ENCODE data around the gene PRKAA1.

The PRKAA1 gene

DNA sequence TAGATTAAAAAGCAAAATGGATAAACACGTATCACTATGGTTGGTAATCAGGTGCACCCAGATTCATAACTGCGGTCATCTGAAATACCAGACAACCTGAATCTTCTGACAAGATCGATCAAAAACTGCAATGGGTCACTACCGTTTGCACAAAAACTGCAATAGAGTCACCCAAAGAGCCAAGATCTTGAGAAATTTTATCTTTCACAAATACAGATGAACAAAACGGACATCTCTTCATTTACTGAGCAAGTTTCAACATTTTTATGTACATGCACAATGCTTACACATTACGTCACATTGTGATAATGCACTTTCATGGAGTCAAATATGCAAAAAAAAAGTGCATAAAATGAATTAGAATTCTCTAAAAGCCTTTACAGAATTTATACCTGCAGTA is 18.6 kb downstream of the PRKAA1 start:
- no peaks in the 10 kb centered on the region for H3K27me3 Mint-ChIP-seq
- no peak overlapping the region for H3K27ac Mint-ChIP-seq
- H3K4me3 Mint-ChIP-seq, result no peak overlapping the region
- H3K4me1 Mint-ChIP-seq (ENCODE audit: low read depth), result peaks cover 58% of the 10 kb centered on the region
- no peaks in the 10 kb centered on the region for H3K9me3 Mint-ChIP-seq
- H3K36me3 Mint-ChIP-seq (ENCODE audit: low read depth), result peaks cover 43% of the 10 kb centered on the region
- no peak for DNase-seq

- Mint-ChIP-seq H3K4me3 (no peak overlapping the region), H3K27ac (no peak overlapping the region), H3K27me3 (no peaks in the 10 kb centered on the region), H3K4me1 (ENCODE audit: low read depth) (peaks cover 50% of the 10 kb centered on the region), H3K36me3 (ENCODE audit: low read depth) (peaks cover 53% of the 10 kb centered on the region), H3K9me3 (no peaks in the 10 kb centered on the region)
- DNase-seq, result no peak
These were observed 20.0 kb downstream of the PRKAA1 start for GRCh38 chr5:40778133-40778532.

GRCh38 chr5:40776658-40776977 is 21.6 kb downstream of the PRKAA1 start:
- peaks cover 68% of the 10 kb centered on the region for H3K36me3 Mint-ChIP-seq (ENCODE audit: low read depth)

DNA sequence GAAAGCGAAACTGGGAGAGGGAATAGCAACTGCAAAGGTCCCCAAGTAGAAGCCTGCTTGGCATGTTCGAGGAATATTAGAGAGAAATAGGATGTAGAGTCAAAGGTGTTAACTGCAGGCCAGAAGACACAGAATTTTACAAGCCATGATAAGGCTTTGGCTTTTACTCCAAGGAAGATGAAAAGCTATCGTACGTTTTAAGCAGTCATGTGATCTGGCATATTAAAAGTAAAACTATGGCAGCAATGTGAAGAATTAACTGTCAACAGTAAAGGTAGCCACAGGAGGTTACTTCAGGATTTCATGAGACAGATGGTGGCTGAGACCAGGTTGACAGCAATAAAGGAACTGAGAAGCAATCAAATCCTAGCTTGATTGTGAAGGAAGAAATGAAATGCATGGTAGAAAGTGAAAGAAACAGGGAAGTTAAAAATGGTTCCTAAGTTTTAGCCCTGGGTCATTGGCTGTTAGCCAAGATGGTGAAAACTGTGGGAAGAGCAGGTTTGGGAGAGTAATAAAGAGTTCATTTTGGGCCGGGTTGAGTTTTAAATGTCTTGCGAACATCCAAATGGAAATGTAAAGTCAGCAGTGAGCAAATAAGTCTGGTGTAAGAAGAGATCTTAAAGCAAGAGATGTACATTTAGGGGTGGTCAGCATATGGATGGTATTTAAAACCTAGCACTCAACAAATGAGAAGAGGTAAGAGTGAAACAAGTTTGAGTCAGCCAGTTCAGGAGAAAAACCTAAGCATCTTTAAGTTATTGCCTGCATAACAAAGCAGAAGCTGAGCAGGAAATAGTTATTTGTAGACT is 22.1 kb downstream of the PRKAA1 start:
- no peak overlapping the region for H3K4me3 Mint-ChIP-seq
- H3K27me3 Mint-ChIP-seq, result no peaks in the 10 kb centered on the region
- peaks cover 68% of the 10 kb centered on the region for H3K36me3 Mint-ChIP-seq (ENCODE audit: low read depth)
- H3K9me3 Mint-ChIP-seq, result no peaks in the 10 kb centered on the region
- DNase-seq, result no peak
- peak overlapping the region; percentile 81 for H3K27ac Mint-ChIP-seq
- peaks cover 34% of the 10 kb centered on the region for H3K4me1 Mint-ChIP-seq (ENCODE audit: low read depth)

More at GRCh38 chr5:40776658-40776977, 21.6 kb downstream of the PRKAA1 start:
- Mint-ChIP-seq H3K4me1 (ENCODE audit: low read depth) (peaks cover 40% of the 10 kb centered on the region), H3K9me3 (no peaks in the 10 kb centered on the region), H3K4me3 (no peak overlapping the region), H3K27me3 (no peaks in the 10 kb centered on the region), H3K27ac (peak overlapping the region; percentile 81)
- DNase-seq, result no peak

GRCh38 chr5:40775085-40775845 is 22.9 kb downstream of the PRKAA1 start:
- Mint-ChIP-seq H3K9me3 (no peaks in the 10 kb centered on the region), H3K27me3 (no peaks in the 10 kb centered on the region), H3K36me3 (ENCODE audit: low read depth) (peaks cover 65% of the 10 kb centered on the region), H3K4me1 (ENCODE audit: low read depth) (peaks cover 27% of the 10 kb centered on the region), H3K4me3 (no peak overlapping the region), H3K27ac (peak overlapping the region; percentile 81)
- no peak for DNase-seq

DNA sequence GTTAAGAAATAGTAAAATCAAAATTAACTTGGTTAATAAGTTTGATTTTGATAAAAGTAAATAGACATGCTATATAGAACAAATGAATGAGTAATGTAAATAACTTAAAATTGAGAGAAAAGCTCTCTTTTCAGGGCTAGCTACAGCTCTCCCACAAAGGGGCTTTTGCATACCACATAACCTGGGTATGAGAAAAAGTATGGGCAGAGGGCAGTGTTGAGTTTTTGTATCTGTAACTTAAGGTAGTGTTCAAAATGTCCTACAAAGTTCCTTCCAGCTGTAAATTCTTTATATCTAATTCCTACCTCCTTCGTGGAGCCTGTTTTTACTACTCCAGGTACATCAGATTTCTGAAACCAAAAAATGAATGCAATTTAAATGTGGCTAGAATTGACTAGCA is 23.6 kb downstream of the PRKAA1 start:
- no peak overlapping the region for H3K27ac Mint-ChIP-seq
- H3K4me3 Mint-ChIP-seq, result no peak overlapping the region
- H3K27me3 Mint-ChIP-seq, result no peaks in the 10 kb centered on the region
- H3K4me1 Mint-ChIP-seq (ENCODE audit: low read depth), result peaks cover 23% of the 10 kb centered on the region
- no peak for DNase-seq
- H3K36me3 Mint-ChIP-seq (ENCODE audit: low read depth), result peaks cover 66% of the 10 kb centered on the region
- H3K9me3 Mint-ChIP-seq, result no peaks in the 10 kb centered on the region

DNA sequence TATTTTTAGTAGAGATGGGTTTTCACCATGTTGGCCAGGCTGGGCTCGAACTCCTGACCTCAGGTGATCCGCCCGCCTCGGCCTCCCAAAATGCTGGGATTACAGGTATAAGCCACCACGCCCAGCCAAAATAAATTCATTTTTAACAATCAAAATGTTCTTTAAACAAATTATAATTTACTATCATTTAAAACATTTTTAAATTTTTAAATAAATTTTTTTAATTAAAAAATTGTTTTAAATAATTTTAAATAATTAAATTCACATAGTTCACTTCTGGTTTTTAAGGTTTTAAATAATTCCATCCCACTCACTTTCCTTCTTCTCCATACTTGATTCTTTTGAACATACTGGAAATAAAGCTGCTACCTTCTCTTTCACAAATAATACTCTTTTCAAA is 27.4 kb downstream of the PRKAA1 start:
- peaks cover 82% of the 10 kb centered on the region for H3K36me3 Mint-ChIP-seq (ENCODE audit: low read depth)
- H3K9me3 Mint-ChIP-seq, result no peaks in the 10 kb centered on the region
- H3K27ac Mint-ChIP-seq, result no peak overlapping the region

GRCh38 chr5:40762705-40763104 is 35.5 kb downstream of the PRKAA1 start:
- DNase-seq, result no peak
- Mint-ChIP-seq H3K4me3 (no peak overlapping the region), H3K9me3 (no peaks in the 10 kb centered on the region), H3K36me3 (ENCODE audit: low read depth) (peaks cover 76% of the 10 kb centered on the region), H3K27ac (no peak overlapping the region), H3K4me1 (ENCODE audit: low read depth) (no peaks in the 10 kb centered on the region), H3K27me3 (no peaks in the 10 kb centered on the region)

More for the DNA sequence above, 27.4 kb downstream of the PRKAA1 start:
- H3K4me3 Mint-ChIP-seq, result no peak overlapping the region
- no peak for DNase-seq
- H3K27me3 Mint-ChIP-seq, result no peaks in the 10 kb centered on the region
- peaks cover 4% of the 10 kb centered on the region for H3K4me1 Mint-ChIP-seq (ENCODE audit: low read depth)

- no peak overlapping the region for H3K27ac Mint-ChIP-seq
- no peaks in the 10 kb centered on the region for H3K9me3 Mint-ChIP-seq
- no peaks in the 10 kb centered on the region for H3K4me1 Mint-ChIP-seq (ENCODE audit: low read depth)
- no peak overlapping the region for H3K4me3 Mint-ChIP-seq
- H3K27me3 Mint-ChIP-seq, result no peaks in the 10 kb centered on the region
- DNase-seq, result no peak
- H3K36me3 Mint-ChIP-seq (ENCODE audit: low read depth), result peaks cover 47% of the 10 kb centered on the region
These were observed 40.8 kb downstream of the PRKAA1 start for GRCh38 chr5:40757400-40757799.

DNA sequence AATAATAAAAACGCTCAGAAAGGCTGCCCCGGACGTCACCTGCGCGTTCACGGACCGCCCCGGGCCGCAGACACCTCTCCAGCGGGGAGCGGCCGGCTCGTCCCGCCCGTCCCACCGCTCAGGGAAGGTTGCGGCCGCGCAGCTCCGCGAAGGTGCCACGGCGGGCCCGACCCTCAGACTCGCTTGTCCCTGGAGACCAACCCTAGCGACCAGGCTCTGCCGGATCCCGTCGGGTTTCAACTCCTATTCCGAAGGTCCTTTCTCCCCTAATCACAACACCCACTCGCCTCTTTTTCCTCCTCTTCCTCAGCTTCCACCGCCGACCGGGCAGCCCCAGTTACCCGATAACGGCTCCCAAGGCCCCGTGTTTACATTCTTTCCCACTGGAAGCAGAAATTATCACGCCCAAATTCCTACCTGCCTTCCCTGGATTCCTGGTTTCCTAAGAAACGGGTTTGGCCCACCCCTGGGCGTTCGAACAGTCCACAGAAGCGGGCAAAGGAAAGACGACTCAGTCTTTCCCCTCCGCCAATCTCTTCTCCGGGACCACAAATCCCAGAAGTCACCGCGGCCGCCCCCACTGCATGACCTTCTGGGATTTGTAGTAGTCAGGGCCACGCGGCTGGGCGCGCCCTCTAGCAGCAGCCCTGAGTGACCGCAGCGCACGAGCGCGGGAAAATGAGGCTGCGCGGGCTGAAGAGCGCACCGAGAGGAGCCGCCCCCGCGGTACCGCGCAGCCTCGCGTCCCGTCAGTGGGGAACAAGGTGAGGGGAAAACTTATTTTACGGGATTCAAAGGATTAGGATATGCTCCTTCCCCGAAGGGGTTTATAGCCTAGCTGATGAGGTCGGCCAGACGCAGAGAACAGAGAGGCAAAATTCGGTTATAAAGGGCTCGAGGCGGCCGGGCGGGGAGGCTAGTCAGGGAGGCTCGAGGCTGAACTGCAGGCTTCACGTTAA is 42.5 kb downstream of the PRKAA1 start, which contains the start of gene TTC33:
Gene TTC33, minus strand, starts transcription at position 555 of the 959 bp plus-strand sequence. CDS start 8,943 bp downstream, outside the sequence.
- Mint-ChIP-seq H3K9me3 (no peaks in the 10 kb centered on the region), H3K4me3 (no peak within 1 kb of the TSS), H3K27ac (no peak within 1 kb of the TSS), H3K4me1 (ENCODE audit: low read depth) (peaks cover 9% of the 10 kb centered on the region), H3K36me3 (ENCODE audit: low read depth) (peaks cover 47% of the 10 kb centered on the region), H3K27me3 (no peaks in the 10 kb centered on the region)
- DNase-seq, result peak; percentile 94

GRCh38 chr5:40755093-40755406 is 43.1 kb downstream of the PRKAA1 start:
- Mint-ChIP-seq H3K27me3 (no peaks in the 10 kb centered on the region), H3K9me3 (no peaks in the 10 kb centered on the region), H3K4me3 (no peak overlapping the region), H3K4me1 (ENCODE audit: low read depth) (peaks cover 14% of the 10 kb centered on the region), H3K27ac (no peak overlapping the region), H3K36me3 (ENCODE audit: low read depth) (peaks cover 49% of the 10 kb centered on the region)
- DNase-seq, result peak; percentile 62

DNA sequence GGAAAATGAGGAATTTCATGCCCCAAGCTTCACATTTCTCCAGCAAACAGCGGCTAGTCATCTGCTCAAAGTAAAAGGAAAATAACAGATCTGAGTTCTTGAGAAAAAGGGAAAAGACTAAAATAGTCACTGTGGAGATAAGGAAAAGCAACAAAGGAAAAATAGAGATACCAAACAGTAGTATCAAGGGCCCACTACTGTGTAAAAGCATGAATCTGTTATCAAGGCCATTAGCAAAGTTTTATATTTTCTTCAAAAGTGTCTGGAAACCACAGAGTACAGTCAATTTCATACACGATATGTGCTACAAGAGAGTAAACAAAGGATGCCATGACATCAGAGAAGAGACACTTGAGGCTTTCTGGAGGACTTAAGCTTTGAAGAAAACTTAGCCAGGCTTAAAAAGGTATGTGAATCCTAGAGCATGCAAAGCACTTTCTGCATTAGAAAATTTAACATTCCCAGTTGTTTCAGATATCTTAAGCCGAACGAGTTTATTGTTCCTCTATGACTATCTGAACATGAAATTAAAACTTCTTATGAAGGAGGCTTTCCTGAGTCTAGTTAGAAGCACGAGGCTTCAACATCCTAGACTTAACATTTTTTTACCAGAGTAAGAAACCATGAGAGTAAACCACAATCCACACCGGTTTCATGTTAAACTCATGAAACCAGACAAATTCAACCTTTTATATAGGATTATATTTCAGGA is 43.6 kb downstream of the PRKAA1 start:
- no peak for DNase-seq
- Mint-ChIP-seq H3K27ac (no peak overlapping the region), H3K27me3 (no peaks in the 10 kb centered on the region), H3K9me3 (no peaks in the 10 kb centered on the region), H3K4me1 (ENCODE audit: low read depth) (peaks cover 16% of the 10 kb centered on the region), H3K4me3 (no peak overlapping the region), H3K36me3 (ENCODE audit: low read depth) (peaks cover 47% of the 10 kb centered on the region)

DNA sequence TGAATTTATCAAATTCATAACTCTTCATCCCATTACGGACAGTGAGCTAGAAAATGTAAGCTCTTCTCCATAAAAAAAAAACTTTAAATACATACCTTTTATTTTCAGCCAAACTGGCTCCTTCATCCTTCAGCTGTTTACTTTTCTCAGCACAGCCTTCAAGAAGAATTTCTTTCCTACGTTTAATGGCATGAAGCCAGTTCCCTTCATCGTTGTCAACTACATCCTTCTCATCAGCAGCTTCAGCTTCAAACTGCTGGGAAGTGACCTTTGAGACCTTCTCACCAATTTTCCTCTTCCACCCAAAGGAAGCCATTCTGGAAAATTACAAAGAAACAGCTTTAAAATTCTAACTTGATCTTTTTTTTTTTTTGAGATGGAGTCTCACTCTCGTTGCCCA is 51.5 kb downstream of the PRKAA1 start:
- no peak for DNase-seq
- no peak overlapping the region for H3K4me3 Mint-ChIP-seq
- H3K36me3 Mint-ChIP-seq (ENCODE audit: low read depth), result peaks cover 59% of the 10 kb centered on the region
- H3K4me1 Mint-ChIP-seq (ENCODE audit: low read depth), result peaks cover 45% of the 10 kb centered on the region
- no peaks in the 10 kb centered on the region for H3K9me3 Mint-ChIP-seq
- H3K27me3 Mint-ChIP-seq, result no peaks in the 10 kb centered on the region
- no peak overlapping the region for H3K27ac Mint-ChIP-seq

GRCh38 chr5:40743771-40744170 is 54.4 kb downstream of the PRKAA1 start:
- H3K9me3 Mint-ChIP-seq, result peaks cover 2% of the 10 kb centered on the region
- H3K27ac Mint-ChIP-seq, result no peak overlapping the region
- H3K4me3 Mint-ChIP-seq, result no peak overlapping the region
- H3K27me3 Mint-ChIP-seq, result no peaks in the 10 kb centered on the region
- H3K4me1 Mint-ChIP-seq (ENCODE audit: low read depth), result peaks cover 25% of the 10 kb centered on the region
- DNase-seq, result no peak
- peaks cover 68% of the 10 kb centered on the region for H3K36me3 Mint-ChIP-seq (ENCODE audit: low read depth)
